Measurements from ENCODE around the gene SSRP1.

The SSRP1 gene

DNA sequence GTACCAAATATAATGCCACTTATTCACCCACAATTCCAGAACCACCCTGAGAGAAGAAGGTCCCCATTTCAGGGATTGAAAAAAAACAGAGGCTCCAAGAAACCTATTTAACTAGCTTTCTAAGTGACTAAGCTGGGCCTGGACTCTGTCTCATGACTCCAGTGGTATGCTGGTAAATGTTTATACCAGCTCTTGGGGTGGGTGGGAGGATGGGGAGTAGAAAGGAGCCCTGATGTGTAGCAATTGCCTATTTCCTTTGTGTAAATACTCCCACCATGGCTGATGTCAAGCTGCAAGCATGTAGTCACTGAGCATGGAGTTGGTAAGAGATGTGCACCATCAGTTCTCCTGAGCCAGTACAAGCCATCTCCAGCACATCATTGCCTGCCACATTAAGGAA is 42.5 kb upstream of the SSRP1 start:
- Histone ChIP-seq H3K79me2 (ENCODE audit: insufficient read depth, low read length) (no peaks in the 10 kb centered on the region), H3K4me1 (ENCODE audit: insufficient read depth, low read length, poor library complexity, severe bottlenecking) (no peaks in the 10 kb centered on the region), H3K27me3 (ENCODE audit: insufficient read depth, low read length, poor library complexity, severe bottlenecking) (no peaks in the 10 kb centered on the region), H3K9me3 (ENCODE audit: insufficient read depth, low read depth, low read length) (no peaks in the 10 kb centered on the region), H4K20me1 (ENCODE audit: insufficient read depth, low read length, poor library complexity, severe bottlenecking) (no peaks in the 10 kb centered on the region), H3K4me2 (ENCODE audit: low read depth, low read length, poor library complexity, severe bottlenecking) (no peak overlapping the region), H3F3A (ENCODE audit: low read depth) (no peaks in the 10 kb centered on the region), H3K36me3 (ENCODE audit: insufficient read depth, low read length) (no peaks in the 10 kb centered on the region), H3K9ac (ENCODE audit: low read depth, low read length, poor library complexity, severe bottlenecking) (no peak overlapping the region), H3K4me3 (ENCODE audit: low read length, poor library complexity, severe bottlenecking) (no peak overlapping the region), H3K9me2 (replicated peaks; ENCODE audit: low read depth, low read length) (no peaks in the 10 kb centered on the region), H2AFZ (ENCODE audit: low read length) (no peak overlapping the region)
- TF ChIP-seq, protein P1, sequence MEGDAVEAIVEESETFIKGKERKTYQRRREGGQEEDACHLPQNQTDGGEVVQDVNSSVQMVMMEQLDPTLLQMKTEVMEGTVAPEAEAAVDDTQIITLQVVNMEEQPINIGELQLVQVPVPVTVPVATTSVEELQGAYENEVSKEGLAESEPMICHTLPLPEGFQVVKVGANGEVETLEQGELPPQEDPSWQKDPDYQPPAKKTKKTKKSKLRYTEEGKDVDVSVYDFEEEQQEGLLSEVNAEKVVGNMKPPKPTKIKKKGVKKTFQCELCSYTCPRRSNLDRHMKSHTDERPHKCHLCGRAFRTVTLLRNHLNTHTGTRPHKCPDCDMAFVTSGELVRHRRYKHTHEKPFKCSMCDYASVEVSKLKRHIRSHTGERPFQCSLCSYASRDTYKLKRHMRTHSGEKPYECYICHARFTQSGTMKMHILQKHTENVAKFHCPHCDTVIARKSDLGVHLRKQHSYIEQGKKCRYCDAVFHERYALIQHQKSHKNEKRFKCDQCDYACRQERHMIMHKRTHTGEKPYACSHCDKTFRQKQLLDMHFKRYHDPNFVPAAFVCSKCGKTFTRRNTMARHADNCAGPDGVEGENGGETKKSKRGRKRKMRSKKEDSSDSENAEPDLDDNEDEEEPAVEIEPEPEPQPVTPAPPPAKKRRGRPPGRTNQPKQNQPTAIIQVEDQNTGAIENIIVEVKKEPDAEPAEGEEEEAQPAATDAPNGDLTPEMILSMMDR (conservative IDR thresholded peaks at IDR 0.05; ENCODE audit: low read length): no peak
- no peak for TF ChIP-seq EZH2phosphoT487 (IDR thresholded peaks at IDR 0.05; ENCODE audit: borderline replicate concordance)

DNA sequence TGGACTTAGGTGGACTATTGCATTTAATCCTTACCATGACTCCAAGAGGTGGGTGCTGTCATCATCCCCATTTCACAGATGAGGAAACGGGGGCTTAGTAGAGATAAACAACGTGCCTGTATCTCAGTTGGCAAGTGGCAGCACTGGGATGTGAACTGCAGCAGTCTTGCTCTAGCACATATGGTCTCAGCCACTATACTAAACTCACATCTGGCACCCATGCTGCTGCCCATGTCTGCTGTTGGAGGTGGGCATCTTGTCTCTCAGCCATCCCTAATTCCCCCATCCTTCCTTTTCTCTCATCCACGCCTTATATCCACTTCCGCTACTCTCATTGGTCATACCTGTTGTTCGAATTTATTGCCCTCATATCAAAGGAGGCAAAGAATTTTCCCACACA is 41.4 kb upstream of the SSRP1 start:
- Histone ChIP-seq H3K4me1 (ENCODE audit: insufficient read depth, low read length, poor library complexity, severe bottlenecking) (no peaks in the 10 kb centered on the region), H3K79me2 (ENCODE audit: insufficient read depth, low read length) (no peaks in the 10 kb centered on the region), H3K4me3 (ENCODE audit: low read length, poor library complexity, severe bottlenecking) (no peak overlapping the region), H3K9ac (ENCODE audit: low read depth, low read length, poor library complexity, severe bottlenecking) (no peak overlapping the region), H3K9me3 (ENCODE audit: insufficient read depth, low read depth, low read length) (no peaks in the 10 kb centered on the region), H3K27me3 (ENCODE audit: insufficient read depth, low read length, poor library complexity, severe bottlenecking) (no peaks in the 10 kb centered on the region), H3F3A (ENCODE audit: low read depth) (no peaks in the 10 kb centered on the region), H4K20me1 (ENCODE audit: insufficient read depth, low read length, poor library complexity, severe bottlenecking) (no peaks in the 10 kb centered on the region), H2AFZ (ENCODE audit: low read length) (no peak overlapping the region), H3K36me3 (ENCODE audit: insufficient read depth, low read length) (no peaks in the 10 kb centered on the region), H3K4me2 (ENCODE audit: low read depth, low read length, poor library complexity, severe bottlenecking) (no peak overlapping the region), H3K9me2 (replicated peaks; ENCODE audit: low read depth, low read length) (no peaks in the 10 kb centered on the region)
- TF ChIP-seq, protein P1 (conservative IDR thresholded peaks at IDR 0.05; ENCODE audit: low read length): no peak
- TF ChIP-seq EZH2phosphoT487 (IDR thresholded peaks at IDR 0.05; ENCODE audit: borderline replicate concordance): no peak

DNA sequence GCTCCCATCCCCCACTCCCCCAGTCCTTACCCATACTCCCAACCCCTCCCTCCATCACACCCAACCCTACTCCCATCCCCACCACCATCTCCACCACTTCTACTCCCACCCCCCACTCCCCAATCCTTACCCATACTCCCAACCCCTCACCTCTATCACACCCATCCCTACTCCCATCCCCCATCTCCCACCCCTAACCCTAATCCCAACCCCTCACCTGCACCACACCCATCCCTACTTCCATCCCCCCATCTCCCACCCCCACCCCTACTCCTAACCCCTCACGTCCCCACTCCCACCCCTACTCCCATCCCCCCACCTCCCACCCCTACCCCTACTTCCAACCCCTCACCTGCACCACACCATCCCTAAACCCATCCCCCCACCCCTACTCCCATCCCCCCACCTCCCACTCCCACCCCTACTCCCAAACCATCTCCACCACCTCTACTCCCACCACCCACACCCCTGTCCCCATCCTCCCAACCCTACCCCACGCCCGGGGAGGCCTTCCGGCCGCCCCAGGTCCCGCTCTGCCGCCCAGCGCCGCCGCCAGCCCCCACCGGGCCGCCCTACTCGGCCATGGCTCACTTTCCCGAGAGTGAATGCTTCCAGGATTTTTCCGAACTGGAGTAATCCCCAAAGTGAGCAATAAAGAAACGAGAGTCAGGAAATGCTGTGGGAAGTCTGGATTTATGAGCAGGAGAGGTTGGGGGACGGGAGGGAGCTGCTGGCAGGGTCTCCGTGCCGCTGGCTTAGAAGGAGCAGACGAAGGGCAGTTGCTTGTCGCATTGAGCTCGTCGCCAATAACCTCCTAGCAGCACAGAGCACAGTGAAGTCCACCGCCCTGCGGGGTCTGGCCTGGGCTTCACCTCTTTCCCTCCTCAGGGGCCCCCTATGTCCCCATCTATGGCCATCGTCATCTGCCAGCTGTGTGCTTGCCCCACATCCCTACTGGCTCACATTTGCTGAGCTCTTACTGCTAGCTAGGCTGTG is 40.7 kb upstream of the SSRP1 start:
- no peaks in the 10 kb centered on the region for H4K20me1 ChIP-seq (ENCODE audit: insufficient read depth, low read length, poor library complexity, severe bottlenecking)
- H3K36me3 ChIP-seq (ENCODE audit: insufficient read depth, low read length): no peaks in the 10 kb centered on the region
- no peaks in the 10 kb centered on the region for H3K9me2 ChIP-seq (replicated peaks; ENCODE audit: low read depth, low read length)
- TF ChIP-seq EZH2phosphoT487 (IDR thresholded peaks at IDR 0.05; ENCODE audit: borderline replicate concordance): no peak
- TF ChIP-seq, protein P1 (conservative IDR thresholded peaks at IDR 0.05; ENCODE audit: low read length): no peak
- H3K9me3 ChIP-seq (ENCODE audit: insufficient read depth, low read depth, low read length): no peaks in the 10 kb centered on the region
- H3K79me2 ChIP-seq (ENCODE audit: insufficient read depth, low read length): no peaks in the 10 kb centered on the region
- H3F3A ChIP-seq (ENCODE audit: low read depth): no peaks in the 10 kb centered on the region
- no peak overlapping the region for H3K4me3 ChIP-seq (ENCODE audit: low read length, poor library complexity, severe bottlenecking)
- H2AFZ ChIP-seq (ENCODE audit: low read length): no peak overlapping the region
- H3K27me3 ChIP-seq (ENCODE audit: insufficient read depth, low read length, poor library complexity, severe bottlenecking): no peaks in the 10 kb centered on the region
- no peak overlapping the region for H3K4me2 ChIP-seq (ENCODE audit: low read depth, low read length, poor library complexity, severe bottlenecking)
- no peak overlapping the region for H3K9ac ChIP-seq (ENCODE audit: low read depth, low read length, poor library complexity, severe bottlenecking)
- H3K4me1 ChIP-seq (ENCODE audit: insufficient read depth, low read length, poor library complexity, severe bottlenecking): peaks cover 2% of the 10 kb centered on the region

Data from Loucy (cell line).